ENCODE results near the gene SMIM41. TPM values are rescaled to one million over a fixed set of nuclear protein-coding genes. Genes with fewer than 3 reads are reported as not detected.

The SMIM41 gene
- total RNA-seq: 0.13 TPM in 1 of 2 replicates, not detected in the other

DNA sequence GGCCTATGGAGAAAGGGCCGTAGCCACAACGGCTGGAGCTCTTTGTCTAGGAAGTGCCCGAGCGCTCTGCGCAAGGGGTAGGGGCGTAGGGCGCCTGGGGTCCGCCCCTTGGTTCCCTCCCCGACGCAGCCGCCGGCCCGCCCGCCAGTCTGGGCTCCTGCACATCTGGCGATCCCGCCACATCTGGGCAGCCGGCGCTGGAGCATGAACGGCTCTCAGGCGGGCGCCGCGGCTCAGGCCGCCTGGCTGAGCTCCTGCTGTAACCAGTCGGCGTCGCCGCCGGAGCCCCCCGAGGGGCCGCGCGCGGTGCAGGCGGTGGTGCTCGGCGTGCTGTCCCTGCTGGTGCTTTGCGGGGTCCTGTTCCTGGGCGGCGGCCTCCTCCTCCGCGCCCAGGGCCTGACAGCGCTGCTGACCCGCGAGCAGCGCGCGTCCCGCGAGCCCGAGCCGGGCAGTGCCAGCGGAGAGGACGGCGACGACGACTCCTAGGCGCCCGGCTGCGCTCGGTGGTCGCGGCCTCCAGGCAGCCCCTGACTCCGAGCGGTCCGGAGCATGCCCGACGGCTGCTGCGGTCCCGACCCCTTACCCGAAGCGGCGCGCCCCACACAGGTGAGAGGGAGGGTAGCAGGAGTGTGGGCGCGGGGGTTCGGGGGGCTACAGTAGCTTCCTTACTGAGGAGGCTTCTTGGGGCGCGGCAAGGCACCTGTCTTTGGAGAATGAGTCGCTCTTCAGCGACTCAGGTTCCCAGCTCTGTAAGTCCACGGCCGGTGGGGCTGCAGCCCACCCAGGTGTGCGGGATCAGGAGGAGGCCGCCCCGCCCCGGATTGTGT lies at the start of gene SMIM41:
Gene SMIM41, plus strand, starts transcription at position 129 of the 827 bp plus-strand sequence. Its CDS starts 76 bp downstream, at position 205.

GRCh38 chr12:52050758-52051541 lies 28.6 kb upstream of the SMIM41 start, which contains the start of gene NR4A1:
TSS of gene NR4A1 (plus strand) at chr12:52051442. CDS start at chr12:52054329, 2,887 bp downstream.

DNA sequence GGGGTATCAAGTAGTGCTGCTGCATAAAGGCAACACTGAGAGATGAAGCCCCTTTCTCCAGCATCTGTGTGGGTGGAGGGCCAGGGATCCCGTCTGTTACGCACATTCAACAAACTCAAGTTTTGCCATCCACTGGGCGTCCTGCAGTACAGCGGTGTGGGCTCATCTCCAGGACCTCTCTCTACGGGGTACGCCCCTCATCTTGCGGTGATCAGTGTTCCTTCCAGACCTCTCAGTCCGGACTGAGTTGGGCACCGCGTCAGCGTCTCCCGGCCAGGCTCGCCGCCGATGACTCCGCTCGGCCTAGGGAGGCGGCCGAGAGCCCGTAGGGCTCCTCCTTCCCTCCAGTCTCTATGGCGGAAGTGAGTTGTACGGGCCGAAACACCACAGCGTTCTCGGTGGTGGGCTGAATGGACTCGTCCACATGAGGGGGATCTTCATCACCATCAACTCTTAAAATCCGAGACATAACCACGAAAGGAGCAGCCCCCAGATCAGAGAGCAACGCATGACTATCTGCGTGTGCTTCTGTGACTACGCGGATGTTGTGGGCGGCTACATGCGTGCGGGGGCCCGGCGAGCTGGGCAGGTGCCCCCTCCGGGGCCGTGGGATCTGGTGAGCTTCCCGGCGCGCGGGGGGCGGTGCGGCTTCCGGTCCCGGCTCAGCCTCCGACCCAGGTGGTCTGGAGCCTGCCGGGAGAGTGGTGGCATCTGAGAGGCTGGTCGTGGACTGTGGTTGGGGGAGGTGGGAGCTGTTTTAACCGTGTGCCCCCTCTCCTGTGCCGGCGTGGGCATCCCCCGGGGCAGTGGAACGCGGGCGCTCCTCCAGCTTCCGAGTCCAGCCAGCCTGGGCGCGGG lies 9.9 kb upstream of the SMIM41 start, which contains the start of gene ATG101:
Gene ATG101, plus strand, starts transcription at position 652 of the 858 bp plus-strand sequence. CDS start 3,673 bp downstream, outside the sequence.

Other genes with a start within 250 kb of the SMIM41 start
- 0.53 and 2.5 TPM in 2 replicates for gene FIGNL2, start 231.0 kb upstream of the SMIM41 start, total RNA-seq
- gene ANKRD33, start 191.6 kb upstream of the SMIM41 start, total RNA-seq: 0.27 and 0.86 TPM in 2 replicates
- 291 and 422 TPM in 2 replicates for gene ACVRL1, start 172.2 kb upstream of the SMIM41 start, total RNA-seq
- 18.9 and 24.7 TPM in 2 replicates for gene ACVR1B, start 128.0 kb upstream of the SMIM41 start, total RNA-seq
- gene TAMALIN, start 72.8 kb upstream of the SMIM41 start, total RNA-seq: 34.5 and 45.2 TPM in 2 replicates
- 0.13 and 1.3 TPM in 2 replicates for gene NR4A1, start 28.3 kb upstream of the SMIM41 start, total RNA-seq
- gene ATG101, start 9.7 kb upstream of the SMIM41 start, total RNA-seq: 36.3 and 37.8 TPM in 2 replicates
- 7.2 and 9.5 TPM in 2 replicates for gene KRT80, start 112.3 kb downstream of the SMIM41 start, total RNA-seq
- 206 and 443 TPM in 2 replicates for gene KRT7, start 153.5 kb downstream of the SMIM41 start, total RNA-seq
- gene KRT86, start 194.9 kb downstream of the SMIM41 start, total RNA-seq: 0.13 TPM in 1 of 2 replicates, not detected in the other
- not detected in 2 replicates for gene KRT81, start 211.8 kb downstream of the SMIM41 start, total RNA-seq
- gene KRT83, start 241.7 kb downstream of the SMIM41 start, total RNA-seq: not detected in 2 replicates

Measured in thoracic aorta endothelial cell (primary cell).